Nephron (organoid): Measurements from ENCODE around the gene MRPL1.

Experiments used
- H3K27ac Mint-ChIP-seq, 3 experiments: 2 replicates each; pipeline ENCODE4 v1.8.0; 2020; ENCODE audit warnings: mixed read lengths in 3 of 3, mild to moderate bottlenecking in 2 of 3, moderate library complexity in 1 of 3
- H3K27me3 Mint-ChIP-seq: 2 replicates; pipeline ENCODE4 v1.8.0; 2021; ENCODE audit warnings: low read depth, mild to moderate bottlenecking, moderate library complexity, mixed read lengths
- H3K36me3 Mint-ChIP-seq: 2 replicates; pipeline ENCODE4 v1.8.0; 2020; ENCODE audit warnings: low read depth, mixed read lengths
- H3K4me1 Mint-ChIP-seq: 2 replicates; pipeline ENCODE4 v1.8.0; 2020; ENCODE audit warnings: mixed read lengths
- H3K4me3 Mint-ChIP-seq, 3 experiments: 2 replicates each; pipeline ENCODE4 v1.8.0; 2020; ENCODE audit warnings: mild to moderate bottlenecking in 3 of 3, mixed read lengths in 3 of 3, moderate library complexity in 2 of 3
- H3K9me3 Mint-ChIP-seq: 2 replicates; pipeline ENCODE4 v1.8.0; 2020; ENCODE audit warnings: mixed read lengths
- CTCF ChIP-seq, 3 experiments: fragments of 200-600 bp; sonication (generic); IDR thresholded peaks; one replicate each; pipeline ENCODE4 v1.5.0; 2021; ENCODE audit warnings: antibody characterized with exemption in 3 of 3; ENCODE audit not compliant: unreplicated experiment in 3 of 3

Gene MRPL1

DNA sequence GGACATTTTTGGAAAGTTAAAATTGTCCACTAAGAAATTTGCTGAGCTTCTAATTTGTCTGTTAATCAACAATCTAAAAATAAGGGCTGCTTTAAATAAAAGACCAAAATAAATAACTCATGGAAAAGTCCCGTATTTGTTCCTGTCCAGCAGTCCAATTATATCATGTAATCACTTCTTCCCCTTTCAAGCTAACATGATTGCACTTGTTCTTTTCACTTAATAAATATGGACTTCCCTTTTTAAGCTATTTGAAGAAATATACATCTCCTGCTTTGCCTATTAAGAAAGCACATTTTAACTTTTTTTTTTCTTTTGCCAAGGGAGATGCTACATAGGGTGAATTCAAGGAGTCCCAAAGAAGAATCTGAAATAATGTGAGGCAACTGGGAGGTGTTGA, 138.9 kb downstream of the MRPL1 start:
- no peak overlapping the region for H3K4me3 Mint-ChIP-seq
- H3K36me3 Mint-ChIP-seq, result no peaks in the 10 kb centered on the region
- peaks cover 2% of the 10 kb centered on the region for H3K9me3 Mint-ChIP-seq
- H3K27ac Mint-ChIP-seq, result no peak overlapping the region
- TF ChIP-seq CTCF (IDR thresholded peaks at IDR 0.05; ENCODE audit: unreplicated experiment in 3 of 3), result no peak
- H3K4me1 Mint-ChIP-seq, result peaks cover 15% of the 10 kb centered on the region
- H3K27me3 Mint-ChIP-seq, result peaks cover 6% of the 10 kb centered on the region

DNA sequence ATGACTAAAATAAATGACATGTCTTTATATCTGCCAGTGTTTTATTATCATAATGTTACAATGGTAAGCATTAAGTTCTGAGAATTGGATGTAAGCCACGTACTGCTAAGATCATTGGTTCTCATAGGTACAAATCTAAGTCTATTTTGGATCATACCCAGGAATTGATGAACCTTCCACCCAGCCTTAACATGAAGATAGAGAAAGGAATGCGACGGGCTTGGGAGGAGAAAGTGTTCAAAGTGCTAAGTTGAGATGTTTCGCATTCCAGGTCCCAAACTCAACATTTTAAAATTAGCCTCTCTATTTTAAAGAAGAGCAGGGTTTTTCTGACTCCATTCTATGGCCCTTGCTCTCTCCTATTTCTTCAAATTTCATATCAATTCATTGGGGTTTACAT, 139.6 kb downstream of the MRPL1 start:
- Mint-ChIP-seq H3K4me1 (peaks cover 15% of the 10 kb centered on the region), H3K27me3 (peaks cover 6% of the 10 kb centered on the region), H3K9me3 (peaks cover 2% of the 10 kb centered on the region), H3K36me3 (no peaks in the 10 kb centered on the region), H3K27ac (peak overlapping the region in 1 of 3 experiments; percentile 19), H3K4me3 (no peak overlapping the region)
- no peak for TF ChIP-seq CTCF (IDR thresholded peaks at IDR 0.05; ENCODE audit: unreplicated experiment in 3 of 3)
